Measurements from ENCODE around the gene CWC22.
"Not testable (repeated sequence)": the region's sequence is repeated elsewhere in the genome, so short reads cannot be mapped to it uniquely, and the experiment has no call there.

Gene CWC22

DNA sequence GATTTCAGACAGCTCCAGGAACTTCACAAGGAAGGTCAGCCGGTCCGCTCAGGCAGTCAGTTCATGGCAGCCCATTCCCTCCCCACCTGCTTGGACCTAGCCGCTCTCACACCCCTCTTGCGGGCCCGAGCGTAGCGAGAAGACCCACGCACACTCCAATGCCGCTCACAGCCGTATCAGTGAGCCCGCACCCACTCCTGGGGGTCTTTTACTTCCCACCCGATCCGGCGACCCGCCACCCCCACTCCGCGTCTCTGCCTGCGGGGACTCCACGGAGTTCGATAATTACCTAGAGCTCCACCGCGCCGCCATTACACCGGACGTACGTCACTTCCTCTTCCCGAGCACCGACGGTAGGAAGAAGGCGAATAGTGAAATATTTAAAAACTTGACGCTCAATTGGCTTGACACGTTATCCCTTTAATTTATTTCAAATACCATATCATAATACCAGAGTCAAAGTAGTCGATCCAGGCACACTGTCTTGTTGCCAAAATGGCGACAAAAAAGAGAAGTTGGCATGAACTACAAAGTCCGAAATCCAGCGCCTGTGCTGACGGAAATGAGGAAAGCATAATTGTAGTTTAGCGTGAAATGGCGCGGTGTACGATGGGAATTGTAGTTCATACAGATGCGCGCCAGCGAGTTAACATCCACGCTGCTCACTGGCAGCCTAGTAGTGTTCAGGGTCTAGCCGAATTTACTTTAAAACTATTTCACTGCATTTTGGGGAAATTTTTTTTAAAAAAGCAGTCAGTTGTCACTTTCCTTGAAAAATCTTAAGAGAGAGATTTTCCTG is at the start of gene CWC22:
TSS of gene CWC22 (minus strand) at position 517 of the 799 bp plus-strand sequence. CDS start 13,956 bp downstream, outside the sequence.
- Mint-ChIP-seq H3K27me3 (ENCODE audit: low read depth) (no peaks in the 10 kb centered on the region), H3K4me1 (peaks cover 11% of the 10 kb centered on the region), H3K27ac (peak within 1 kb of the TSS; percentile 100), H3K4me3 (peak within 1 kb of the TSS; percentile 92 to 98 (median 97)), H3K9me3 (no peaks in the 10 kb centered on the region), H3K36me3 (ENCODE audit: low read depth) (no peaks in the 10 kb centered on the region)
- no peak for TF ChIP-seq CTCF (IDR thresholded peaks at IDR 0.05; ENCODE audit: unreplicated experiment in 3 of 3)

GRCh38 chr2:180056367-180057118 is 49.4 kb upstream of the CWC22 start:
- peak overlapping the region in 1 of 3 experiments; percentile 16 for H3K4me3 Mint-ChIP-seq
- H3K27ac Mint-ChIP-seq = no peak overlapping the region
- H3K27me3 Mint-ChIP-seq (ENCODE audit: low read depth) = no peaks in the 10 kb centered on the region
- H3K9me3 Mint-ChIP-seq = peaks cover 13% of the 10 kb centered on the region
- no peaks in the 10 kb centered on the region for H3K4me1 Mint-ChIP-seq
- TF ChIP-seq CTCF (IDR thresholded peaks at IDR 0.05; ENCODE audit: unreplicated experiment in 3 of 3) = no peak
- H3K36me3 Mint-ChIP-seq (ENCODE audit: low read depth) = no peaks in the 10 kb centered on the region

DNA sequence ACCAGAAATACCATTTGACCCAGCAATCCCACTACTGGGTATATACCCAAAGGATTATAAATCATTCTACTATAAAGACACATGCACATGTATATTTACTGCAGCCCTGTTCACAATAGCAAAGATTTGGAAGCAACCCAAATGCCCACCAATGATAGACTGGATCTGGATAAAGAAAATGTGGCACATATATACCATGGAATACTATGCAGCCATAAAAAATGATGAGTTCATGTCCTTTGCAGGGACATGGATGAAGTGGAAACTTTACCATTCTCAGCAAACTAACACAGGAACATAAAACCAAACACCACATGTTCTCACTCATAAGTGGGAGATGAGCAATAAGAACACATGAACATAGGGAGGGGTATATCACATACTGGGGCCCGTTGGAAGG is 47.5 kb upstream of the CWC22 start:
- peaks cover 13% of the 10 kb centered on the region for H3K9me3 Mint-ChIP-seq
- not testable (repeated sequence) for H3K4me3 Mint-ChIP-seq; H3K36me3 Mint-ChIP-seq (ENCODE audit: low read depth); H3K4me1 Mint-ChIP-seq; H3K27me3 Mint-ChIP-seq (ENCODE audit: low read depth); H3K27ac Mint-ChIP-seq

DNA sequence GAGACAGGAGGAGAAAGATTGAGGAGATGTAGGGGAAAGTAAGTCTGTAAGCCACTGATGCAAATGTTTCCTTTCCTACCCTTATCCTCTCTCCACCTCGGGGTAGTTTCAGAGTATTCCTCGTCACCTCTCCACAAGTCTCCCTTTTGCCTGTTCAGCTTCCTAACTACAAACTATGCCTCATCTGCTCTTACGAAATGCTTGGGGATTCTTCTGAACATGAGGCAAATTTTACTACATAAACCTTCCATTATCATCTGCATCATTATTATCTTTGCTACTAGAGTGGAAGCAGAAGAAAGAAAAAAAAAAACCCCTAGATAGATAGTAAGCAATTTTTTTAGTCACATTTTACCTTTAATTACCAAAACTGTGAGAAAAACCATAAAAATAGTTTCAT is 43.1 kb upstream of the CWC22 start:
- no peaks in the 10 kb centered on the region for H3K4me1 Mint-ChIP-seq
- no peak overlapping the region for H3K27ac Mint-ChIP-seq
- H3K27me3 Mint-ChIP-seq (ENCODE audit: low read depth) = no peaks in the 10 kb centered on the region
- no peaks in the 10 kb centered on the region for H3K36me3 Mint-ChIP-seq (ENCODE audit: low read depth)
- H3K9me3 Mint-ChIP-seq = peaks cover 7% of the 10 kb centered on the region
- no peak overlapping the region for H3K4me3 Mint-ChIP-seq
- TF ChIP-seq CTCF (IDR thresholded peaks at IDR 0.05; ENCODE audit: unreplicated experiment in 3 of 3) = no peak

DNA sequence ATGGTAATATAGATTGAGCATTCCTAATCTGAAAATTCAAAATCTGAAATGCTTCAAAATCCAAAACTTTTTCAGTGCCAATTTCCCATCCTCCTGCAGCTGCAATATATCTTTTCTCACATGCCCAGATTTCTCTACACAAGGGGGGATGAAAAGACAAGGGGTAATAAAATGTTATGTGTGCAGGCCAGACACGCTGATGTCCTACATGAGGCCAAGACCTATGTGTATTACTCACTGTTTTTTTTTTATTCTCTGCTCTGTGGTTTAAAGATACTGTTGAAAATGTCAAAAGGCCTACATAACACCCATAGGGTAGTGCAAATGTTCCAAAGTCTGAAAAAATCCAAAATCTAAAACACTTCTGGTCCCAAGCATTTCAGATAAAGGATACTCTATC is 41.2 kb upstream of the CWC22 start:
- Mint-ChIP-seq H3K4me3 (no peak overlapping the region), H3K27me3 (ENCODE audit: low read depth) (no peaks in the 10 kb centered on the region), H3K27ac (no peak overlapping the region), H3K4me1 (no peaks in the 10 kb centered on the region), H3K9me3 (peaks cover 2% of the 10 kb centered on the region), H3K36me3 (ENCODE audit: low read depth) (no peaks in the 10 kb centered on the region)
- TF ChIP-seq CTCF (IDR thresholded peaks at IDR 0.05; ENCODE audit: unreplicated experiment in 3 of 3) = no peak

- H3K27ac Mint-ChIP-seq = no peak overlapping the region
- H3K9me3 Mint-ChIP-seq = no peaks in the 10 kb centered on the region
- H3K4me1 Mint-ChIP-seq = no peaks in the 10 kb centered on the region
- H3K4me3 Mint-ChIP-seq = no peak overlapping the region
- H3K36me3 Mint-ChIP-seq (ENCODE audit: low read depth) = no peaks in the 10 kb centered on the region
- TF ChIP-seq CTCF (IDR thresholded peaks at IDR 0.05; ENCODE audit: unreplicated experiment in 3 of 3) = no peak
- peaks cover 3% of the 10 kb centered on the region for H3K27me3 Mint-ChIP-seq (ENCODE audit: low read depth)
These were observed 39.7 kb upstream of the CWC22 start for GRCh38 chr2:180046776-180047175.
